Fibroblast of villous mesenchyme (primary cell): Measurements from ENCODE around the gene EFCAB14. TPM values are rescaled to one million over a fixed set of nuclear protein-coding genes. Genes with fewer than 3 reads are reported as not detected.

ENCODE experiments used
- DNase-seq: peaks from one replicate; pipeline ENCODE4 v3.0.0-alpha.2; 2010; ENCODE audit warnings: low read depth
- H3K4me3 ChIP-seq: 2 replicates; pipeline ENCODE4 v1.5.1; 2011; ENCODE audit warnings: low read depth, mild to moderate bottlenecking, low read length
- CTCF ChIP-seq: IDR thresholded peaks from 2 replicates; pipeline ENCODE4 v1.5.1; 2012; ENCODE audit warnings: low read depth, mild to moderate bottlenecking, low read length; ENCODE audit not compliant: insufficient read depth
- total RNA-seq: library from RNA; depleted of rRNA; stranded (reverse); fragments of >200 nt; gene quantifications from 2 replicates; pipeline ENCODE4 v1.2.3, GENCODE V29; 2012

EFCAB14 gene
- total RNA-seq, 1 donor: 64.3 TPM

GRCh38 chr1:46686255-46686654 is 32.7 kb downstream of the EFCAB14 start:
- no peak for DNase-seq
- TF ChIP-seq CTCF: no peak
- H3K4me3 ChIP-seq: no peak overlapping the region

- TF ChIP-seq CTCF: no peak
- no peak for DNase-seq
- H3K4me3 ChIP-seq: no peak overlapping the region
Measured at GRCh38 chr1:46684670-46685069, 34.2 kb downstream of the EFCAB14 start.

GRCh38 chr1:46682064-46682463 is 36.9 kb downstream of the EFCAB14 start:
- no peak for DNase-seq
- no peak overlapping the region for H3K4me3 ChIP-seq
- TF ChIP-seq CTCF: no peak

- DNase-seq: no peak
- no peak overlapping the region for H3K4me3 ChIP-seq
- TF ChIP-seq CTCF: no peak
Measured at GRCh38 chr1:46681333-46682034, 37.4 kb downstream of the EFCAB14 start.

GRCh38 chr1:46679789-46680573 is 38.9 kb downstream of the EFCAB14 start:
- no peak overlapping the region for H3K4me3 ChIP-seq
- no peak for DNase-seq
- TF ChIP-seq CTCF: no peak

GRCh38 chr1:46677339-46677738 is 41.6 kb downstream of the EFCAB14 start:
- DNase-seq: no peak
- no peak overlapping the region for H3K4me3 ChIP-seq
- TF ChIP-seq CTCF: no peak
